Keratinocyte (primary cell): ENCODE measurements around the gene PXDC1. TPM values are rescaled to one million over a fixed set of nuclear protein-coding genes. Genes with fewer than 3 reads are reported as not detected.

Source experiments
- DNase-seq: peaks from one replicate; pipeline ENCODE4 v3.0.0-alpha.2; 2011; ENCODE audit warnings: low read depth, missing footprints, low spot score
- FAIRE-seq: peaks from 2 replicates; lab custom pipeline; 2011; peaks lifted over from hg19 to GRCh38; lab: Jason Lieb, UNC
- H2AFZ ChIP-seq: 2 replicates; pipeline ENCODE4 v1.6.0; 2012; ENCODE audit warnings: low read length, control low read depth, inconsistent platforms; ENCODE audit not compliant: control insufficient read depth
- H3K27ac ChIP-seq: 2 replicates; pipeline ENCODE4 v1.5.1; 2011; ENCODE audit warnings: low read length; ENCODE audit not compliant: control insufficient read depth, insufficient read depth
- H3K27me3 ChIP-seq: 3 replicates; pipeline ENCODE4 v1.6.0; 2011; ENCODE audit warnings: low read length; ENCODE audit not compliant: control insufficient read depth, insufficient read depth; ENCODE audit errors: extremely low read depth
- H3K36me3 ChIP-seq, 2 experiments: 2 replicates in 1 of 2; 3 replicates in 1 of 2; pipeline ENCODE4 v1.5.1; 2011; ENCODE audit warnings: low read length in 2 of 2, mild to moderate bottlenecking in 1 of 2; ENCODE audit not compliant: control insufficient read depth in 2 of 2, insufficient read depth in 2 of 2; ENCODE audit errors: extremely low read depth in 1 of 2
- H3K4me1 ChIP-seq: 3 replicates; pipeline ENCODE4 v1.5.1; 2011; ENCODE audit warnings: low read length; ENCODE audit not compliant: control insufficient read depth, insufficient read depth; ENCODE audit errors: extremely low read depth
- H3K4me2 ChIP-seq: 3 replicates; pipeline ENCODE4 v1.6.0; 2011; ENCODE audit warnings: low read depth, low read length; ENCODE audit not compliant: control insufficient read depth, insufficient read depth; ENCODE audit errors: extremely low read depth
- H3K4me3 ChIP-seq, 3 experiments: fragments of 200-600 bp in 1 of 3; sonication (generic) in 1 of 3; 2 replicates in 2 of 3; 3 replicates in 1 of 3; pipeline ENCODE4 v1.5.1; 2011 to 2016; ENCODE audit warnings: low read length in 3 of 3, mild to moderate bottlenecking in 3 of 3, control low read depth in 2 of 3, inconsistent platforms in 1 of 3, low read depth in 1 of 3, mixed read lengths in 1 of 3, mixed run types in 1 of 3, moderate library complexity in 1 of 3; ENCODE audit not compliant: control insufficient read depth in 2 of 3, insufficient read depth in 2 of 3; ENCODE audit errors: extremely low read depth in 1 of 3
- H3K79me2 ChIP-seq: 2 replicates; pipeline ENCODE4 v1.6.0; 2012; ENCODE audit warnings: low read length; ENCODE audit not compliant: control insufficient read depth, insufficient read depth
- H3K9ac ChIP-seq: 3 replicates; pipeline ENCODE4 v1.6.0; 2011; ENCODE audit warnings: low read length; ENCODE audit not compliant: control insufficient read depth, insufficient read depth; ENCODE audit errors: extremely low read depth
- H3K9me1 ChIP-seq: 3 replicates; pipeline ENCODE4 v1.6.0; 2011; ENCODE audit warnings: low read length; ENCODE audit not compliant: control insufficient read depth, insufficient read depth; ENCODE audit errors: extremely low read depth
- H3K9me3 ChIP-seq: 2 replicates; pipeline ENCODE4 v1.5.1; 2012; ENCODE audit warnings: low read depth, low read length; ENCODE audit not compliant: control insufficient read depth
- H4K20me1 ChIP-seq: 3 replicates; pipeline ENCODE4 v1.6.0; 2011; ENCODE audit warnings: low read length; ENCODE audit not compliant: control insufficient read depth, insufficient read depth; ENCODE audit errors: extremely low read depth
- EZH2 ChIP-seq: IDR thresholded peaks from one replicate; pipeline ENCODE4 v1.6.1; 2012; ENCODE audit warnings: inconsistent platforms, mild to moderate bottlenecking, low read length, moderate library complexity
- dilution Hi-C: fragments of 300-500 bp; cut with MboI; formaldehyde crosslinking; loops from one replicate; pipeline ENCODE4 v1.7.0; 2020; ENCODE audit warnings: low sequenced_read_pairs; ENCODE audit not compliant: extremely low pct_ligation_motif_present
- polyA plus RNA-seq, 5 experiments: library from polyadenylated mRNA; depleted of rRNA in 3 of 5; stranded (reverse) in 3 of 5; stranded (forward) in 1 of 5; unstranded in 1 of 5; fragments of >200 nt; gene quantifications; 1 replicate in 1 of 5; 2 replicates in 3 of 5; 3 replicates in 1 of 5; pipeline versions ENCODE4 v1.2.1 to v1.2.3, GENCODE V29; 2011 to 2012; ENCODE audit warnings: missing spikeins in 2 of 5, low read depth in 1 of 5, low replicate concordance in 1 of 5
- TF ChIP-seq, protein P1 (sequence below), 3 experiments: IDR thresholded peaks in 1 of 3; conservative IDR thresholded peaks in 1 of 3; optimal IDR thresholded peaks in 1 of 3; 2 replicates in 2 of 3; 3 replicates in 1 of 3; pipeline versions ENCODE3 to v1.5.1; 2011; ENCODE audit warnings: low read length in 3 of 3, mild to moderate bottlenecking in 3 of 3, moderate library complexity in 2 of 3, control low read depth in 1 of 3, inconsistent platforms in 1 of 3; ENCODE audit not compliant: insufficient read depth in 2 of 3; ENCODE audit errors: extremely low read depth in 1 of 3

PXDC1 gene
- polyA plus RNA-seq, 1 donor (not counting 4 experiments of a cell fraction or from before 2014, with no cell fraction given): 17.1 TPM

DNA sequence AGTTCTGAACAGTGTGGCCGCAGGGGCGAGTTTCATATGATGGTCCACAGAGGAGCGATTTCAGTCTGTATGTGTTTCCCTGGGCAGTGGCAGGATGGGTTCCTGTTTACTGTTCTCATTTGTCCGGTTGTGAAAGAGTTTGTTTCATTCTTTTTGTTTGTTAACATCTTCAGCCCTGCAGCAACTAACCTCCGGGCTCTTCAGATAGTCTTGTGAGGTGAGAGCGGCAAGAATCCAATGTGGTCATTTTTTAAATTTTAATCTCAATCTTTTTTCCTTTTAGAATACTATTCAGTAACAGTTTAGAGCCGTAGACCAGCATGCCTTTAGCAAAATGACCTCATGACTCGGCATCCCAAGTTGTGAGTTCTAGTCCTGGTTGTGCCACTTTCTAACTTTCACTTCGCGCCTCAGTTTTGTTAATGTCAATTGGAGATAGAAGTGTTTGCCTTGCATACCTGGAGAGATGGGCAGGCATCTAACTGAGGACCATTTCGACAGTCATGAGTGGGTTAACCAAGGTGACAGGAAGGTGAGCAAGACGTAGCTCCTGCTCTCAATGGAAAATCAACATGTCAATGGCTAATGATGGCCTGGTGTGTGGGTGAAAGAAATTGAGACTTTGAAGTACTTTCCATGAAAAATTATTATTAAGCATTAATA lies 38.5 kb upstream of the PXDC1 start:
- Histone ChIP-seq H3K4me2 (no peak overlapping the region), H3K27ac (no peak overlapping the region), H3K9ac (no peak overlapping the region), H3K79me2 (no peaks in the 10 kb centered on the region), H3K27me3 (no peaks in the 10 kb centered on the region), H3K4me3 (no peak overlapping the region), H4K20me1 (no peaks in the 10 kb centered on the region), H2AFZ (no peak overlapping the region), H3K36me3 (no peaks in the 10 kb centered on the region), H3K9me1 (no peaks in the 10 kb centered on the region), H3K9me3 (no peaks in the 10 kb centered on the region), H3K4me1 (no peaks in the 10 kb centered on the region)
- no peak for TF ChIP-seq EZH2
- TF ChIP-seq, protein P1, sequence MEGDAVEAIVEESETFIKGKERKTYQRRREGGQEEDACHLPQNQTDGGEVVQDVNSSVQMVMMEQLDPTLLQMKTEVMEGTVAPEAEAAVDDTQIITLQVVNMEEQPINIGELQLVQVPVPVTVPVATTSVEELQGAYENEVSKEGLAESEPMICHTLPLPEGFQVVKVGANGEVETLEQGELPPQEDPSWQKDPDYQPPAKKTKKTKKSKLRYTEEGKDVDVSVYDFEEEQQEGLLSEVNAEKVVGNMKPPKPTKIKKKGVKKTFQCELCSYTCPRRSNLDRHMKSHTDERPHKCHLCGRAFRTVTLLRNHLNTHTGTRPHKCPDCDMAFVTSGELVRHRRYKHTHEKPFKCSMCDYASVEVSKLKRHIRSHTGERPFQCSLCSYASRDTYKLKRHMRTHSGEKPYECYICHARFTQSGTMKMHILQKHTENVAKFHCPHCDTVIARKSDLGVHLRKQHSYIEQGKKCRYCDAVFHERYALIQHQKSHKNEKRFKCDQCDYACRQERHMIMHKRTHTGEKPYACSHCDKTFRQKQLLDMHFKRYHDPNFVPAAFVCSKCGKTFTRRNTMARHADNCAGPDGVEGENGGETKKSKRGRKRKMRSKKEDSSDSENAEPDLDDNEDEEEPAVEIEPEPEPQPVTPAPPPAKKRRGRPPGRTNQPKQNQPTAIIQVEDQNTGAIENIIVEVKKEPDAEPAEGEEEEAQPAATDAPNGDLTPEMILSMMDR (optimal IDR thresholded peaks at IDR 0.05 in 1 of 3, IDR thresholded peaks at IDR 0.05 in 1 of 3, conservative IDR thresholded peaks at IDR 0.05 in 1 of 3; ENCODE audit: extremely low read depth in 1 of 3, insufficient read depth in 2 of 3, low read length in 3 of 3): no peak
- DNase-seq (no peak), FAIRE-seq (no peak)
- dilution Hi-C loops: no loop called here

DNA sequence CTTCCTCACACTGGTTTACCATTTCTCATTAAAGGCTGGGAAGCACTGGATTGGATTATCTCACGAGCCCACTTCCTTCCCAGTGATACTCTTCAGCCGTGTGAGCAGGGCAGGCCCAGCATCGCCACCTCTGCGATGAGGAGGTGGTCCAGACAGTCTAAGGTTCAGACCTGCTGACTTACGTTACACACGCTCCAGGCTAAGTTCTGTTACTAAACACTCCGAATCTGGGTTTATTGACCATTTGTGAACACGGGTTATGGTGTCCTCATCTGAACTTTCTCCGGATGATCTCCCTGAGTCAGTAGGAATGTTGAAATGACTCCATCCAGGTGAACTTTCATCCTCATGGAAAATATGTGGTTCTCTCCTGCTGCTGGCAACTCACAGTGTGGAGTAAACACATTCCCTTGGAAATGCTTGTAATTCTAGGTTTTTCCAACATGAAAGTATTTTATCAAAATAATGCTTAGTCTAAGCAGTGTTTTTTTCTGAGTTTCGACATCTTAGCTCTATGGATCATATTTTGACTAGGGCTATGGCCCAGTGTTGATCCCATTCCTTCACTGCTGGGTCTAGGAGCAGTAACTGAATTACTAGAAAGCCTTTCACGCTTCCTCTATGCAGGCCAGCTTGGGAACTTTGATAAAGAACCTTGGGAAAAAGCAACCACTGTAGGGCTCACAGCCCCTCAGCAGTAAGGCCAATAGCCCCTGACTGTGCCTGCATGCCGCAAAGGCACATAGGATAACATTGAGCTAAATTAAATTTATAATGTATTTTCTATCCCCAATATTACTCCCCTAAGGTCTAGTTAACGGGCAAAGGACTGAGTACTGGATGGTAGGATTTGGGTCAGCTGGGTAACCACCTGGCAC lies 37.7 kb upstream of the PXDC1 start:
- Histone ChIP-seq H3K9ac (no peak overlapping the region), H3K27ac (no peak overlapping the region), H3K9me3 (no peaks in the 10 kb centered on the region), H3K4me3 (no peak overlapping the region), H4K20me1 (no peaks in the 10 kb centered on the region), H3K36me3 (no peaks in the 10 kb centered on the region), H3K9me1 (no peaks in the 10 kb centered on the region), H3K27me3 (no peaks in the 10 kb centered on the region), H3K4me1 (no peaks in the 10 kb centered on the region), H3K79me2 (no peaks in the 10 kb centered on the region), H2AFZ (no peak overlapping the region), H3K4me2 (no peak overlapping the region)
- no peak for FAIRE-seq
- dilution Hi-C loops: no loop called here
- TF ChIP-seq, protein P1 (optimal IDR thresholded peaks at IDR 0.05 in 1 of 3, IDR thresholded peaks at IDR 0.05 in 1 of 3, conservative IDR thresholded peaks at IDR 0.05 in 1 of 3; ENCODE audit: extremely low read depth in 1 of 3, insufficient read depth in 2 of 3, low read length in 3 of 3): no peak
- no peak for TF ChIP-seq EZH2
- no peak for DNase-seq
